Inferior parietal cortex (tissue), 1 donor: Measurements from ENCODE around the gene NASP.
A peak's percentile ranks its signal among the peaks of the same experiment; 100 is the strongest.

ENCODE experiments used
- DNase-seq: peaks from one replicate; pipeline ENCODE4 v3.0.0-alpha.2; 2016; ENCODE audit errors: extremely low spot score

NASP gene

GRCh38 chr1:45620588-45621500, 37.0 kb downstream of the NASP start:
- DNase-seq = no peak

GRCh38 chr1:45621501-45621836, 37.6 kb downstream of the NASP start:
- no peak for DNase-seq

- no peak for DNase-seq
Observed at GRCh38 chr1:45621895-45622523, 38.2 kb downstream of the NASP start.

GRCh38 chr1:45622524-45623394, 38.9 kb downstream of the NASP start:
- DNase-seq = no peak

- no peak for DNase-seq
Observed at GRCh38 chr1:45623972-45624371, 40.1 kb downstream of the NASP start, which contains the start of gene CCDC17. CCDC17 (minus strand) TSS chr1:45624054; CDS start chr1:45623909, 145 bp downstream.

- DNase-seq = no peak
Observed at GRCh38 chr1:45629035-45629434, 45.2 kb downstream of the NASP start.

- DNase-seq = no peak
Observed at GRCh38 chr1:45630429-45630828, 46.6 kb downstream of the NASP start.

- peak; percentile 22 for DNase-seq
Observed at GRCh38 chr1:45635211-45635610, 51.4 kb downstream of the NASP start.

GRCh38 chr1:45640293-45640692, 56.5 kb downstream of the NASP start:
- no peak for DNase-seq

GRCh38 chr1:45643321-45643720, 59.5 kb downstream of the NASP start:
- DNase-seq = no peak

GRCh38 chr1:45643978-45644377, 60.1 kb downstream of the NASP start:
- DNase-seq = no peak

GRCh38 chr1:45644661-45645060, 60.8 kb downstream of the NASP start:
- no peak for DNase-seq

- no peak for DNase-seq
Observed at GRCh38 chr1:45647248-45648021, 63.6 kb downstream of the NASP start.

GRCh38 chr1:45654540-45655280, 70.9 kb downstream of the NASP start:
- DNase-seq = no peak

GRCh38 chr1:45656573-45657226, 72.9 kb downstream of the NASP start:
- no peak for DNase-seq

- no peak for DNase-seq
Observed at GRCh38 chr1:45658171-45658570, 74.3 kb downstream of the NASP start.

- DNase-seq = no peak
Observed at GRCh38 chr1:45659222-45659621, 75.4 kb downstream of the NASP start.

- no peak for DNase-seq
Observed at GRCh38 chr1:45660336-45660735, 76.5 kb downstream of the NASP start.

- DNase-seq = no peak
Observed at GRCh38 chr1:45666836-45667235, 83.0 kb downstream of the NASP start.
